GF-D8 (cell line): Measurements from ENCODE around the gene TENT4A.
"Not testable (repeated sequence)": the region's sequence is repeated elsewhere in the genome, so short reads cannot be mapped to it uniquely, and the experiment has no call there.

Experiments
- DNase-seq: peaks from one replicate; lab custom pipeline; 2025; lab: John Stamatoyannopoulos, UW

Gene TENT4A

DNA sequence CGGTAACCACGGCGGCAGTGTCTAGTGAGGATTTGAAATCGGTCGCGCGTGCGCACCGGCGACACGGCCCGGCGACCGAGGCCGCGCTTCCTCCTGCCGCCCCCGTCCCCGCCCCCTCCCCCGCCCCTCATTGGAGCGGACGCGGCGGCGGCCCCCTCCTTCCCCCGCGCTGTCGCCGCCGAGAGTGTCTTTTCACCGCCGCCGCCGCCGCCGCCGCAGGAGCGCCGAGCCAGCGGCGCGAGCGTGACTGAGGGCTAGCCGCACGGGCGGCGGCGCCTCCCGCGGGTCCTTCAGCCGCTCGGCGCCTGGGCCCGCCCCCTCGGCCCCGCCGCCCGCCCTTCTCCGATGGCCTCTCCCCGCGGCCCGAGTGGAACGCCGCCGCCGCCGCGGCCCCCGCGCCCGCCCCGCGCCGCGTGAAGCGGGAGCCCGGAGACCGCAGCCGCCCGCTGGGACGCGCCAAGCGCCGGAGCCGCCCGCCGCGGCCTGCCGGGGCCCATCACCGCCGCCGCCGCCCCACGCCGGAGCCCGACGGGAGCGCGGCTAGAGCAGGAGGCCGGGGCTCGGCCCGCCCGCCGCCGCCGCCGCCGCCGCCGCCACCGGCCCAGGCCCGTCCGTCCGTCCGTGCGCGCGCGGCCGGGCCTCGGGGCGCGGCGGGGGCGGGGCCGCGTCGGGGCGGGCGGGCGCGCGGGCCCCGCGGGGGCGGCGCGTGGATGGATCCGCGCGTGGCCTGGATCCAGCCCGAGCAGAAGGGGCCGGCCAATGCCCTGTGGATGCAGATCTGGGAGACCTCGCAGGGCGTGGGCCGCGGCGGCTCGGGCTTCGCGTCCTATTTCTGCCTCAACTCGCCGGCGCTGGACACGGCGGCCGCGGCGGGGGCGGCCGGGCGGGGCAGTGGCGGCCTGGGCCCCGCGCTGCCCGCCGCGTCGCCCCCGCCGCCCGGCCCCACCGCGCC, at the start of gene TENT4A:
TSS of gene TENT4A (plus strand) at position 159 of the 952 bp plus-strand sequence. CDS start at position 711, 552 bp downstream.
- no peak for DNase-seq

DNA sequence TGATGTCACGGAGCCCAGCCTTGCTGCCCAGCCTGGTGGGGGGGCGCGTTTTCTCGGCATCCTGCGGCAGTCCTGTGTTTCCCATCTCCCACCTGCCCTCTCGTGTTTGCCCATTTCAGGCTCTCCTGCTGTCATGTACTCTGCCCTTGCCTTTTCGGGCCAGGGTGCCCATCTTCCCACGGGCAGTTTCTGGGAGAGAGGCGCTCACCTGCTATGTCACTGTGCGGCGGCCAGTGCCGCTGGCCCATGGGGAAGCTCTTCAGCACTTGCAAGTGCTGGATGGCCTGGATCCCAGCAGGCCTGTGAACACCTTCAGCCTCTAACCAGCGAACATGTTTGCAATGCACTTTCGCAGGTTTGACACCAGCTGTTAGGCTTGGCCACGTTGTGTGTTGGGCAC, 46.5 kb upstream of the TENT4A start:
- DNase-seq = no peak

DNA sequence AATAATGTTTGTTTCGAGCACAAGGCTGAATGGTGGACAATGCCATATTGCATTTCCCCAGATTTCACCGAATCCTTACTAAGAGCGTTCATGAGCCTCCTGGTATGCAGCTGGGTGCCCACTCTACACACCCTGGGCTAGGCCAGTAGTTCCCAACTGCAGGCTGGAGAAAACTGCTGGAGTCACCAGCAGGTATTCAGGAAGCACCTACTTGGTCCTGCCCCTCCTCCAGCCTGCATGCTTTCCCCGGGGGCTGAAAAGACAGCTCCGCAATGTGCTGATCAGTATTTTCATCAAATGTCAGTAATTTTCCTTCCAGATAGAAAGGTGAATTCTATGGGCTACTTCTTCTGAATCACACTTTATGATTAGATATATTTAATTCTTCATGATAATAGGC, 45.6 kb upstream of the TENT4A start:
- DNase-seq = no peak

DNA sequence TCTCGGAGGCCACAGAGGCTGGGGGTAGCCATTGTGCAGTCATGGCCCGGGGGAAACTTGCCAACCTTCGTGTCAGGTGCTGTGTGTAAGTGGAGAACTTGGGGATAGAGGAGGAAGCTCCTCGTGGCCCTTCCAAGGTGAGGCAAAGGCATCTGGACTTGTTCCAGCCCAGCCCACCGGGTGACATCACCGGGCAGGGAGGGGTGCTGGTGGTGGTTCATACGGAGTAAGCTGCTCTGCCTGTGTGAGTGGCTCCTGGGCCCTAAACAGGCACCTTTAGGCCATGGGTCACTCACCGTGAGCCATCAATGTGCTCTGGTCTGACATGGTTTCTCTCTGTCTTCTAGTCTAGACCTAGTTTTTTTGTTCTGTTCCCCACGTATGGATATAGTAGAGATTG, 44.5 kb upstream of the TENT4A start:
- not testable (repeated sequence) for DNase-seq

DNA sequence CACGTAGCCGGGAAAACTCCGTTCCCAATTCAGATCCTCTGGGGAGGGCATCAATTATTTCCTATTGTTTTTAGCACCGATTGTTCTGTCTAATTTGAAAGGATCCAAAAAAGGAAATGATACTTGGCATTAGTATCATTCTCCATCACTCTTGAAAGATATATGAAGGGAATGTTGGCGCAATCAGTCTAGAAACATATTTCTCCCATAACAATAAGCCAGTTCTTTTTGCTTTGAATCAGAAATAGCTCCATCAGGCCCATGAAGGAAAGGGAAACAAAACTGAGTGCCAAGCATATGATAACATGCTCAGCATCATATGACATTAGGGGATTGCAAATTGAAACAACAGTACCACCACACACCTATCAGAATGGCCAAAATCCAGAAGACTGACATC, 40.2 kb upstream of the TENT4A start:
- no peak for DNase-seq

DNA sequence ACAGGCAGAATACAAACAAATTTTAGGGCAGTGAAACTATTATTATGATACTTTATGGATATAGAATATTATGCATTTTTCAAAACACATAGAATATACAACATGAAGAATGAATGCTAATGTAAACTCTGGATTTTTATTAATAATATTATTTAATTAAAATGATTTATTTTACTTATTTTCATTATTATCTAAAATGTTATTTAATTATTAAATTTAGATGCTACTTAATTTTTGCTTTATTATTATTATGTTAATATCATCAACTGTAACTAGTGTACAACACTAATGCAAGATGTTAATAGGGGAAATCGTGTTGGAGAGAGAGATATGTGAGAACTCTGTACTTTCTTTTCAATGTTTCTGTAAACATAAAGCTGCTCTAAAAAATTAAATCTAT, 39.3 kb upstream of the TENT4A start:
- DNase-seq = no peak

DNA sequence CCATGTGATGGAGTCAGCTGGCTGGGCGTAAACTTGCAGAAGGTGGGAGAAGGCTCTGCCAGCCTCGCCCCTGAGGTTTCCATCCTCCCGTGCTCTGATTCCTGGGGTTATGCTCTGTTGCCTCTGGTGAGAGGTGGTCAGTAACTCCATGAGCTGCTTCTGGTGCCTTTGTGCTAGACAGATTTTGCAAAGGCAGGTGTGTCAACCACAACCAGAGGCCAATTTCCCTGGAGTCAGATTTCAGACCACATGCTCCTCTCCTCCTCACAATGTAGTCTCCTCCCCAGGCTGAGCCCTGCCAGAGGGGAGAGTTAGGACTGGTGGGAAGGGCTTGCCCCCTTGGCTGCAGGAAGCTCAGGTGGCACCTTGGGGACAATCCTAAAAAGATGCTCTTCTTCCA, 38.8 kb upstream of the TENT4A start:
- DNase-seq = no peak

DNA sequence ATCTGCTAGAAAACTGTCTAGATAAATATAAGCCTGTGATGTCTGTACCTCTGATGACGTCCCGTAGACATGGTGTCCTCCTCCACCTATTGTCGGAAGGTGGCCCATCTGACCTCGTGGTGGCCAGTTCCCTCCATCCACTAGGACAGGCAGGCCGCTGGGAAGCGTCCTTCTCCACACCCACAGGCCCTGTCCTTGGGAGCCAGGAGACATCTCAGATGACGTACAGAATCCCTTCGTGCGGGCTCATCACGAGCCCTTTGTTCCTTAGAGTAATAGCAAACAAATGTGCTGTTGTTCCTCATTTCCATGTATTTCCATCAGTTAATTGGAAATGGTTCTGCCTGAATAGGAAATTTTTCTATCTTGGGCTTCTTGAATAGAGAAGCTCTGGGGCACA, 38.3 kb upstream of the TENT4A start:
- DNase-seq = no peak

DNA sequence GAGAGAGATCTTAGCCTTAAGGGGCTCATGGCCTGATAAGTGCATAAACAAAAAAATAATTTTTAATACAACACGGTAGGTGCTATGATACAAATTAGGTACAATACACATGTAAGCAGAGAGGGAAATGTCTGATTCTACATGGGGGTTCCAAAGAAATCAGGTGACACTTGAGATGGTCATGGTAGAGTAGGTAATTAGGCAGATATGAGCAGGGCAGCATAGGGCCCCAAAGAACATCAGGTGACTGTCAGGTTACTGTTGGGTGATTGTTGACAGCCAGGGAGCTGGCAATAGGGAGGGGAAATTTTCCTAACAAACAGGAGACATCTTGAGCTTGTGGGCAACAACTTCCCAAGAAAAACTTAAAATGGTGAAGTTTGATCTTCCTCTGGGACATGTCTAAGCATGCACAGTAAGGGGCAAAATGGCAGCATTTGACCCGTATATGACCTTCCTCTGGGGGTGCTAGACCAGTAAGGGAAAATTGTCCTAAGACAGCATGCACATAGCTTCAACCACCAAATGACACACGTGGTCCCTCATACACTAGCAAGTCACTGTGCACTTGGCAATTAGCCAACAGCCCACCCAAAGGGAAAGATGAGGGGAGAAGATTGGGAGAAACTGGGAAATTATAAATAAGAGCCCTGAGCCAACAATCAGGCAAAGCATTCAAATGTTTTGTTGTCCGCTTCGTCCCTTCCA, 37.3 kb upstream of the TENT4A start:
- no peak for DNase-seq

DNA sequence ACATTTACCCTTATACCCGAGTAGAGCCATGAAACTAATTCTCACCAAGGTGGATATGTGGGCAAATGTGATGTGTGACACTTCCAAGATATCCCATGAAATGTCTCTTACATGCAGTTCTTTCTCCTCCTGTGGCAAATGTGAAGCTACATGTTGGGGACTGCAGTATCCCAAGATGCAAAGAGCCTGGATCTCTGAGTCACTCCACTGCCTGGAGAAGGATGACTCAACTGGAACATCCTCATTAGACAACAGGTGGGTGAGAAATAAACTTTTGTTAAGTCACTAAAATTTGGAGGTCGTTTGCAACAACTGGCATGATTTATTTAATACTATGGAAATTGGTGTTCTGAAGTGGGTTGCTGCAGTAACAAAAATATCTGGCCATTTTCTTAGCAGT, 36.5 kb upstream of the TENT4A start:
- no peak for DNase-seq

DNA sequence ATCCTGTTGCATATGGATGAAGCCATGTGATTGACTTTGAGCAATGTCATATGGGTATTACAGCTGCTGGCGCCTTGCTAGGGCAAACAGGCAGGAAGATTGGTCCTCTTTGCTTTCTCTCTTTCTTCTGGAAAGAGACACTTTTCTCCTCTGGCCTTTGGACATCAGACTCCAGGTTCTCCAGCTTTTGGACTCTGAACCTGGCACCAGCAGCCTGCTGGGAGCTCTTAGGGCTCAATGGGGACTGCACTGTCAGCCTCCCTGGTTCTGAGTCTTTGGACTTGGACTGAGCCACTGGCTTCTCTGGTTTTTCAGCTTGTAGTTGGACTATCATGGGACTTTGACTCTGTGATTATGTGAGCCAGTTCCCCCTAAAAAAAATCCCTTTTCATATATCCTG, 34.8 kb upstream of the TENT4A start:
- no peak for DNase-seq

DNA sequence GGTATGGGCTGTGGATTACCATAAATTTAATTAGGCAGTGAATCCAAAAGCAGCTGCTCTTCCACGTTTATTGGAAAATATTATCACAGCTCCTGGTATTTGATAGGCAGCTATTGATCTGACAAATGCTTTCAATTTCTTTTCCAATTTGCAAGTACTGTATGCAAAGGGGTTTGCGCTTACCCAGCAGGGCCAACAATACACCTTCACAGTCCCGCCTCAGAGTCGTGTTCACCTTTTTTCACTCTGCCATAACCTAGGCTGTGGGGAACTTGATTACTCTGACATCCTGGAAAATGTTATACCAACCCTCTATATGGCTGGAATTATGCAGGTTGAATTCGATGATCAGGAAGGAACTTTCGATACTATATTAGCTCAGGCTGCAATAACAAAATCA, 32.3 kb upstream of the TENT4A start:
- no peak for DNase-seq

DNA sequence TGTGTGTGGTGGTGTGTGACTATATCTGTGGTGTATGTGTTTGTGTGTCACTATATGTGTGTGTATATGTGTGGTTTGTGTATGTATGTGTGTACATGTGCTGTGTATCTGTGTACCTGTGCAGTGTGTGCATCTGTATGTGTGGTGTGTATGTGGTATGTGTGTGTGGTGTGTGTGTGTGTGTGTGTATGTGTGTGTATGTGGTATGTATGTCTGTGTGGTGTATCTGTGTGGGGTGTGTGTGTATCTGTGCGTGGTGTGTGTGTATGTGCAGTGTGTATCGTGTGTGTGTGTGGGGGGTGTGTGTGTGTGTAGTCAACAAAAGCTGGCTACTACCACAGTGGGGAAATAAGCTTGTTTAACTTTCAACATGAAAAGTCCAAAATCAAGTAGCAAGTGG, 31.6 kb upstream of the TENT4A start:
- DNase-seq = no peak

DNA sequence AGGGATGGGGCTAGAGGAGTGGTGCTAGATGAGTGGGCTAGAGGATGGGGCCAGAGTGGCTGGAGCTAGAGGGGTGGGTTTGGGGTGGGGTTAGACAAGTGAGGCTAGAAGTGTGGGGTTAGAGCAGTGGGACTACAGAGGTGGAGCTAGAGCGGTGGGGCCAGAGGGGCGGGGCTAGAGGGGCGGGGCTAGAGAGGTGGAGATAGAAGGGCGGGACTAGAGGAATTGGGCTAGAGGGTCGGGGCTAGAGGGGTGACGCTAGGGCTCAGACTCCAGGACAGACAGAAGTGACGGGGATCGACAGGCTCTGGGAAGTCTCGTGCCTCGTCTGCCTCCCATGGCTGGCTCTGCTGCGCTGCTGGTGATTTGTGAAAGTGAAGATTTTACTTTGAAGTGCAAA, 31.0 kb upstream of the TENT4A start:
- DNase-seq = no peak

DNA sequence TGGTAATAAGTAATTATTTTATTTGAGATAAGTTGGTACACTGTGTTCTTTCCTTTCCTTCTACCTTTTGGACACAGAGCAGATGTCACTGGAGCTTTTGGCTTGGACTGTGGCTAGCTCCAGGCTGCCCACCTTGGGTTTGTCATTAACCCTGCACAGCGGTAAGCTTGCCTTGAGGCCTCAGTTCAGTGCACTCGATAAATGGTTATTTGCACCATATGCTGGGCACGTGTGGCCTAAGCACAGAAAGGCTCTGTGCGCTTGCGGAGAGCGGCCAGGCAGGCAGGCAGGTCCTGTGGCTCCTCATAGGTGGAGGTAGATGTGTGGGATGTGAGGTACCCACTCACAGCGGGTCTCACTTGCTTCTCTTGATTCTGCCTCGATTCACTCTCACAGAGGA, 30.0 kb upstream of the TENT4A start:
- no peak for DNase-seq

DNA sequence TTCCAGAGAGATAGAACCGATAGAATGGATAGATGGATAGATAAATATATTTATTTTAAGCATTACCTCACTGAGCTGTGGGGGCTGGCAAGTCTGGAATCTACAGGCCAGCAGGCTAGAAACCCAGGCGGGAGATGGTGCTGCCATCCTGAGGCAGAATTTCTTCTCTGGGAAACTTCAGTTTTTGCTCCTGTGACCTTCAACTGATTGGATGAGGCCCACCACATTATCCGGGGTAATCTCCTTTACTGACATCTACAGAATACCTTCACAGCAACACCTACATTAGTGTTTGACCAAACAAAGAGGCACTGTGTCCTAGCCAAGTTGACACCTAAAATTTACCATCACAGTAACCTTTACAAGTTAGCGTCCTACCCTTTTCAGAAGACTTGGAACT, 29.2 kb upstream of the TENT4A start:
- no peak for DNase-seq

DNA sequence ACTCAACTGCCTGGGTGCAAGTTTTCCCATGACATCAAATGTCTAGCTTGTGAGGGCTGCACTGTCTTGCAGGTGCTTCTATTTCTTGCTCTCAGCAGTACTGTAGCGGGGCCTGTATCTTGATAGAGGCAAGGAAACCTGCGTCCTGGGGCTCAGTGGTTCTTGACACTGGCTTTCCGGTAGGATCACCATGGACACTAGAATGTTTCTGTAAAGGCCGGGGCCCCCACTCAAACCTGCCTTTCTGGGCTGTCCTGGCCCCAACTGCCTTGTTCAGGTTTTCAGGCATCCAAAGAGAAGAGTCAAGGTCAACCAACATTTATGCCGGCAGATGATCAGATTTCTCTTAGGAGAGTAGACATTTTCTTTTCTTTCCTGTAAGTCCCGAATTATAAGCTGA, 26.7 kb upstream of the TENT4A start:
- DNase-seq = no peak

DNA sequence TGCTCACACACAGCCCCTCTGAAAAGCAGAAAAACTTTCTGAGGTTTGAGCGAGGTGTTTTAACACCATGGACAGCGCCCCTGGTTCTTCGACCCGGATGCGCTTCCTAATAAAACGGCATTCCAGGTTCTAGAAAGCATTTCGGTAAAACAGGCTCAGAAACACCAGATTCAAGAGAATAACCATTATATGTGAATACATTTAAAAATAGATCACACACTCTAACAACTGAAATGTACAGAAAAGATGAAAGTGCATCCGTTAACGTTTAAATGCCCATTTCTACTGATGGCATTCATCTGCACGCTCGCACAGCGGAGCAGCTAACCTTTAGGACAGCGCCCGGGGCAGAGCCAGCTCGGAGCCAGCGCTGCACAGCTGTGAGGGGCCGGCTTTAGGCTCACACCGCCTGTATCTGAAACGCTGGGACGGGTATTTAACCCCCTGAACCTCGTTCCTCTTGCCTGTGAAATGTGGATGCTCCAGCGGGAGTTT, 26.3 kb upstream of the TENT4A start:
- no peak for DNase-seq

DNA sequence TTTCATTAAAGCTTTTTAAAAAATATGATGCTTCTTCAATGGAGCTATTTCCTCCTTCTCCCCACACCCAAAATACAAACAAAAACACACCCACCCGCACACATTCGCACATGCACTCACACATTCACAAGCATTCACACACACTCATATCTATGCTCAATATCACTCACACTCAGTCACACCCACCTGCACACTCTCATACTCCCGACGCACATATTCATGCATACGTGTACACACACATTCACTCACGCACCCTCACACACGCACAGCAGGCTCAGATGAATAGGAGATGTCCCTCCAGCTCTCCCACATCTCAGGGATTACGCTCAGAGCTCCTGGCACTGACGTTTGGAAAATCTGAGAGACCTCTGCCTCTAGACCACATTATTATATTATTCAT, 25.7 kb upstream of the TENT4A start:
- DNase-seq = no peak

DNA sequence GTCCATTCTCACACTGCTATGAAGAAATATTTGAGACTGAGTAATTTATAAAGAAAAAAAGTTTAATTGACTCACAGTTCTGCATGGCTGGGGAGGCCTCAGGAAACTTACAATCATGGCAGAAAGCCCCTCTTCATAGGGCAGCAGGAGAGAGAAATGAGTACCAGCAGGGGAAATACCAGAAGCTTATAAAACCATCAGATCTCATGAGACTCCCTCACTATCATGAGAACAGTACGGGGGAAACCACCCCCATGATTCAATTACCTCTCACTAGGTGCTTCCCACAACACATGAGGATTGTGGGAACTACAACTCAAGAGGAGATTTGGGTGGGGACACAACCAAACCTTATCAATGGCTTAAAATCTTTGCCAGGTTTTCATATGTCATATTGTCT, 20.3 kb upstream of the TENT4A start:
- DNase-seq = no peak

DNA sequence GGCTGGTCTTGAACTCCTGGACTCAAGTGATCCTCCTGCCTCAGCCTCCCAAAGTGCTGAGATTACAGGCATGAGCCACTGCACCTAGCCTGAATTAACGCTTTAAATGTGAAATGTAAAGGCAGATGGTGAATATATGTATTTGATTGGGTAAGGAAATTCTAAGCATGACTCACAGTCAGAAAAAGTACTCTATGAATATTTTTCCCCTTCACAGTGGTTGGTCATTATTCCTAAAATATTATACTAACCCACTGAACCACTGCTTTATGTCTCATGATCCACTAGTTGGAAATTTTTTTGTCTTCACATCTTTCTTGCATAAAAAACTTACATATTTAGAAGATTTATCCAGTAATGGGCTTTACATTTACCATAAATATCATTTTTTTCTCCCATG, 14.5 kb upstream of the TENT4A start:
- no peak for DNase-seq

DNA sequence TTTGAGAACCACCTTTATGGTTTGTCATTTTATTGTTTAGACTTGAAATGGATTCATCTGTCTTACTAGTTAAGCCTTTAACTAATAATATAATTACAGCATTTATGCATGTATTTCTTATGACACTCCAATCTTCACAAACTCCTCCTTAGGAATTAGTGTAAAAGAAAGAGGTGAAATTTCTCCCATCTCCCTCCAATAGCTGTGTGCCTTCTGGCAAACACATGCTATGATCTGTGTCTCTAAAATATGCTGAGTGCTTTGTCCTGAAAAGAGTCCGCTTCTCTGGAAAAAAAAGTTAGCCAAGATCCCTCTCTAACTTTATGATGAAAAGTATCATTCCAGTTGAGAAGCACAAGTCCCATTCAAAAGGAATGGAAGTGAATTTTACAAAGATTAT, 13.9 kb upstream of the TENT4A start:
- no peak for DNase-seq

DNA sequence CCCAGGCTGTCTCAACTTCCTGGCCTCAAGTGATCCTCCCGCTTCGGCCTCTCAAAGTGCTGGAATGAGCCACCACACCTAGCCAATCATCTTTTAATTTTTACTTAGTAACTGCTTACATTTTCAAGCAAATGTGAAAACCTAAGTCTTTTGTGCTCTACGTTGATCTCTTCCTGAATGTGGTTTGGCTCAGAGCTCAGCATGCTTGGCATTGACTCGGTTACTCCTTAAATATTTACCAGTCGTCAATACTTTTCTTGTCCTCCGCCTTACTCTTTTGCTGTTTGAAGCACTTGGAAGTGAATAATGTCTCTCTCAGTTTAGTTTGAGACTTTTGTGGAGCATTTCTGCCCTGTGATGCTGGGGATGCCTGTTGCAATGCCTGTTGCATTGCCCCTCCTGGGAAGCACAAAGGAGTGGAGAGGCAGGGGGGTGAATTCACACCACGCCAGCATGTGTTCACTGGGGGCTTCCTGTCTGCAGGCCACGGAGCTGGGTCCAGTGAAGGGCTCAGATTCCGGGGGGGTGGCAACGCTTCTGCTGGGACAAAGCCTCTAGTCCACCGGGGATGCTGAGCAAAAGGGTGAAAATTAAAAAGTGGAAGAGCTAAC, 13.1 kb upstream of the TENT4A start:
- DNase-seq = no peak
